Measurements from ENCODE around the gene SQOR. TPM values are rescaled to one million over a fixed set of nuclear protein-coding genes. Genes with fewer than 3 reads are reported as not detected.

SQOR gene
- total RNA-seq, 1 donor from 2014 or later = 124 TPM

- TF ChIP-seq CTCF (conservative IDR thresholded peaks at IDR 0.05; ENCODE audit: low read depth, low read length) = no peak
- H3K4me3 ChIP-seq (ENCODE audit: low read depth, low read length) = no peak overlapping the region
- no peak for DNase-seq (ENCODE audit: low read depth)
These were observed 43.8 kb downstream of the SQOR start for GRCh38 chr15:45678459-45679178.

GRCh38 chr15:45684533-45684932 is 49.7 kb downstream of the SQOR start:
- no peak for TF ChIP-seq CTCF (conservative IDR thresholded peaks at IDR 0.05; ENCODE audit: low read depth, low read length)
- H3K4me3 ChIP-seq (ENCODE audit: low read depth, low read length) = no peak overlapping the region
- no peak for DNase-seq (ENCODE audit: low read depth)

- TF ChIP-seq CTCF (conservative IDR thresholded peaks at IDR 0.05; ENCODE audit: low read depth, low read length) = no peak
- no peak for DNase-seq (ENCODE audit: low read depth)
- no peak overlapping the region for H3K4me3 ChIP-seq (ENCODE audit: low read depth, low read length)
These were observed 54.8 kb downstream of the SQOR start for GRCh38 chr15:45689616-45690015.

GRCh38 chr15:45690581-45691260 is 55.9 kb downstream of the SQOR start:
- no peak for DNase-seq (ENCODE audit: low read depth)
- no peak for TF ChIP-seq CTCF (conservative IDR thresholded peaks at IDR 0.05; ENCODE audit: low read depth, low read length)
- no peak overlapping the region for H3K4me3 ChIP-seq (ENCODE audit: low read depth, low read length)

- TF ChIP-seq CTCF (conservative IDR thresholded peaks at IDR 0.05; ENCODE audit: low read depth, low read length) = no peak
- no peak for DNase-seq (ENCODE audit: low read depth)
- H3K4me3 ChIP-seq (ENCODE audit: low read depth, low read length) = no peak overlapping the region
These were observed 66.3 kb downstream of the SQOR start for GRCh38 chr15:45701108-45701507.

- no peak for DNase-seq (ENCODE audit: low read depth)
- TF ChIP-seq CTCF (conservative IDR thresholded peaks at IDR 0.05; ENCODE audit: low read depth, low read length) = no peak
- no peak overlapping the region for H3K4me3 ChIP-seq (ENCODE audit: low read depth, low read length)
These were observed 67.2 kb downstream of the SQOR start for GRCh38 chr15:45702041-45702440.
